DMS79 (cell line): ENCODE results near the gene CAPNS2.

Source experiments
- DNase-seq: peaks from one replicate; lab custom pipeline; 2025; lab: John Stamatoyannopoulos, UW

The CAPNS2 gene

DNA sequence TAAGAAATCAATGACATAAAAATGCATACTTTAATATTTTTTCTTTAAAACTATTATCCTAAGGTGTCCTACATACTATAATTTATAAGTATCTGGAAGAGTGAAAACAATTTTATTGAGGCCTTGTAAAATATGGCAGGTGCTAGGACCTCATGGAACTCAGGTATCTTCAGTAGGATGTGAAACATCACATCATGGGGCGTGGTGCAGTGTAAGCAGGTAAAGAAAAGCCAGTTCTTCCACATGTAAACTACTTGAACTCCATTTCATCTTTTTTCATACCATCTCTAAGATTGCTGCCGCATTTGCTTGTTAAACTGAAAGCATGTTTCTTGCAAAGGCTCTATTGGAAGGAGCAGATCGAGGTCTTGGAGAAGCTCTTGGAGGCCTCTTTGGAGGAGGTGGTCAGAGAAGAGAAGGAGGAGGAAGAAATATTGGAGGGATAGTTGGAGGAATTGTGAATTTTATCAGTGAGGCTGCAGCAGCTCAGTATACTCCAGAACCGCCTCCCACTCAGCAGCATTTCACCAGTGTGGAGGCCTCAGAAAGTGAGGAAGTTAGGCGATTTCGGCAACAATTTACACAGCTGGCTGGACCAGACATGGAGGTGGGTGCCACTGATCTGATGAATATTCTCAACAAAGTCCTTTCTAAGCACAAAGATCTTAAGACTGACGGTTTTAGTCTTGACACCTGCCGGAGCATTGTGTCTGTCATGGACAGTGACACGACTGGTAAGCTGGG is at the start of gene CAPNS2:
TSS of gene CAPNS2 (plus strand) at position 253 of the 744 bp plus-strand sequence. CDS start at position 326, 73 bp downstream.
- DNase-seq, result no peak

DNA sequence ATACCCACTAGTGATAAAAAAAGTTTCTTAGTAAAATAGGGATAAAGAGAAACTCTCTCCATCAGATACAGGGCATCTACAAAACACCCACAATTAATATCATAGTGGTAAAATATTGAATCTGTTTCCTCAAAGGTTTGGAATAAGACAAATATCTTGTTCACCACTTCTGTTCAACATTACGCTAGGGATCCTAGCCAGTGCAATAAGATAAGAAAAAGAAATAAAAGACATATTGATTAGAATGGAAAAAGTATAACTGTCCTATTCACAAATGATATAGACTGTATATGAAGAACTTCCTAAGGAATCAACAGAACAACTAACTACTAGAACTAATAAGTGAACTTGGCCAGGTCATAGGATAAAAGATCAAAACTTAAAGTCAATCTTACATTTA is 44.7 kb upstream of the CAPNS2 start:
- no peak for DNase-seq

DNA sequence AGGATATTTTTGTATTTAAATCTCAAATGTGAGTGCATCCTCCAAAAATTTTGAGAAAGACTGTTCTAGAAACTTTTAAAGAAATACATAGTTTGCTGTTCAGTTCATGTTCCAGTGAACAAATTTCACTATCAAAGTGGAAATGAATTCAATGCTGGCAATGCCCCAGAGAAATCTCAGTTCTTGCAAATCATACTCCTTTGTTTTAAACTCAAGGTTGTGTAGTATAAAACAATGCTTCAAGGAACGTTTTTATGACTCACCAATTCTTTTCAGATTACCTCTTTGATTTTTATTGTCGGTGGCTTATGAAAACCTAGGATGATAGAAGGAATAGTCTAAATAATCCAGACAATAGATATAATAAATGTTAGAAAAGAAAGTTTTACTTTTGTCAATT is 40.0 kb upstream of the CAPNS2 start:
- DNase-seq, result no peak

DNA sequence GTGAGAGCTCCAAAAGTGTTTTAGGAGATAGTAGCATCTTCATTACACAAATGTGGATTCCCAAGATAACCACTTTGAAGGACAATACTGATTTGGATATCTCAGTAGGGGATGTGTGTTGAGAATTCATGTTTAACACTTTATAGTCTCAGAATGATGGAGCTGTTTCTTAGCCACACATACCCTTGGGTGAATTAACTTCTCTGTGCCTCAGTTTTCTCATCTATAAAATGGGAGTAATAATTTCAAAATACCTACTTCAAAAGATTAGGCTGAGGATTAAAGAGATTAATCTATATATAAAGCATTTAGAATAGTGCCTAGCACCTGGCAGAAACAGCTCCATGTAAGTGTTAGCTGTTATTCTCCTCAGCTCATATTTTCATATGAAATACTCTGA is 38.6 kb upstream of the CAPNS2 start:
- no peak for DNase-seq

DNA sequence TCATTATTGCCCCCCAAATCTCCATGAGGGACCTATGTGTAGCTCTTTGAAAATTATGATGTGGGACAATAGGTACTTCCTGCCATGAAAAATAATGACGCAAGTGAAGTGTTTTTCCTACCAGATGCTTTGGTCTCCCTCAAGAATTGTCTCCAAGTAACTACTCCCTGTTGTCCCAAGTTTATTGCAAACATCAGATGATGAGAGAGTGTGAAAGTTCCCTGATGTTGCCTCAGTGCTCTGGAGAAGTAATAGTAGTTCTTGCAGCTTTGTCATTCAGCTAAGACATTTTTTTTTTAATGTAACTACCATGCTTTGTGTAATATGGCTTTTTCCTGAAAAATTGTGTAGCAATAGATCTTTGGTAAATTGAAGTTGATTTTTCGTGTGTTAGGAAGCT is 37.5 kb upstream of the CAPNS2 start:
- DNase-seq, result no peak

DNA sequence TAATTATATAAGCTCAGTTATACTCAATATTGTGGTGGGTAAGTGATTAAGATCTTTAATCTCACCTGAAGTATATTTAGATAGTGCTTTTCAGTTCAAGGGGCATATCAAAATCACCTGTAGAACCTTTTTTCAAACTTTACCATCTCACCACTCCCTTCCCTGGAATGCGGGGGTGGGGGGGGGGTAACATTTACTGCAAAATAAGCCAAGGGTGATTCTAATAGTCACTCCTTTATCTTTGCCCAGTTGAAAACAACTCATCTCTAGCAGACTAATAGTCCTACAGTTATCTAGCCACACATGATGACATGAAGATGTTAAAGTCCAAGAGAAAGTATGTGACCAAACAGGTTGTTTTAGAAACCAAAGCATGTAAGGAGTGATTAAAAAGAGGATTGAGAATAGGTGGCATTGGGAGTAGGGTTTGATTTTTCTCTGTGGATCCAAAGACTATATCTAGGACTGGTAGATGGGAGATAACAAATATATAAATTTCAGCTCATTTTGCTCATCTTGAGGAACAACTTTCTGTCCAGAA is 36.1 kb upstream of the CAPNS2 start:
- DNase-seq, result no peak

DNA sequence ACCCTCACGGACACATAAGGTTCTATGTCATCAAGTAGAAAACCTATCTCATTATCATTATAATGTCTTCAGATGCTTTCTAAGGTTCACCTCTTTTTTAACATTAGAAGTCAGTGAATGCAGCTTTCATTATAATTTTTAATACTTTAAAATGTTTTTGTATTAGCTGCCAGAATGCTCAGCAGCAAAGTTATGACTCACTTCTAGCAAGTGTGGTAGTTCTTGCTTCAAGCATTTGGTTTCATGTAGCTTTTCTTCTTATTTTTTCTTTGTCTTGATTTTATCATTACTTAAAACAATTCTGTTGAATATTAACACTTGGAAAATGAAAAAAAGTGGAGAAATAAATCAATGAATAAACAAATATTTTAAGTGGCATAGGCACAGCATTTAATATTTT is 34.3 kb upstream of the CAPNS2 start:
- no peak for DNase-seq

DNA sequence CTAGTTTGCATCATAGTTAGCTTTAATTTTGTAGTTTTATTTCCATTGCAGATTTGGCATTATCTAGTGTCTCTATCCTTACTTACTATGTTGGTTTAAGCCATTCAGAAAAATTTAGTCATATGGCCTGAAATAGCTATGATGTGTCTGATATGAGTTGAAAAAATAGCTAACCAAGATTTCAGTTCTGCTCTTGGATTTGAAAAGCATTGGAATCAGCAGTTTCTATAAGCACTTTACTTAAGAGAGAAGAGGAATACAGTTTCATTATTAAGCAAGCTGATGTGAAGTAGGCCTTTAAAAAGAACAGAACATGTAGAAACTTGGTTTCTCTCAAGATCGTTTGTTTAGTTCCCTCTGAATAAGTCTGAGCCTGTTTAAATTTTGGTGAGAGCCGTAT is 31.7 kb upstream of the CAPNS2 start:
- DNase-seq, result peak; percentile 30

DNA sequence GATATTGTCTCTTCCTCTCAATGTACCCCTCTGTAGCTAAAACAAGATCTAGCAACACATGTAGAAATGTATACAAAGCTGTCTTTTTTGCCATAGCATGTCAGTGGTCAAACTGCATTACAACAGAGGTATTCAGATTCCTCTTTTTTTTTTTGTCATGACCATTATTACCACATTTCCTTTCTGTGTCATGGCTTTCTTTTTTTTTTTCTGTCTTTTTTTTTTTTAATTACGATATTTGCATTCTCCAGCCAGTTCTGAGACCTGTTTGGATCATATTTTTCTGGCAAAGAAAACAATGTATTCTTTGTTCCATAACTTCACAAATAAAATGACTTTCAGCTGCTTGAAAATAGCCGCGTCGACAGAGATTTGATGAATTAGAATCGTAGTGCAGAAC is 27.4 kb upstream of the CAPNS2 start:
- no peak for DNase-seq

DNA sequence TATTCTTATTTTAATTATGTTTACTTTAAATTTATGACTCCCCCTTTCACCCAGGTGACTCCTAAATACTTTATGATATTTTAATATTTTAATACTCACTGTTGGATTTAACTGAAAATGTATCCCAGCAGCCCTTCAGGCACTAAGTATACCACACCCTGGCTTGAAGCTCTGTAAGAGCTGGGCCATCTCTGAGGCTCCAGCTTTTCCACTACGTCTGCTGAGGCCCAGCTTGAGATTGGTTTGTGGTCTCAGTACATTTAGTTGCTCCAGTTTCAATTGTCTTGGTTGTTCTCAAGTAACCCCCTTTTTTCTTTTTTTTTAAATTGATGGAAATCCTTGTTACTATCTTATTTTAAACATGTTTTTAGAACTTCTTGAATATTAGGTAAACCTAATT is 27.0 kb upstream of the CAPNS2 start:
- DNase-seq, result no peak

DNA sequence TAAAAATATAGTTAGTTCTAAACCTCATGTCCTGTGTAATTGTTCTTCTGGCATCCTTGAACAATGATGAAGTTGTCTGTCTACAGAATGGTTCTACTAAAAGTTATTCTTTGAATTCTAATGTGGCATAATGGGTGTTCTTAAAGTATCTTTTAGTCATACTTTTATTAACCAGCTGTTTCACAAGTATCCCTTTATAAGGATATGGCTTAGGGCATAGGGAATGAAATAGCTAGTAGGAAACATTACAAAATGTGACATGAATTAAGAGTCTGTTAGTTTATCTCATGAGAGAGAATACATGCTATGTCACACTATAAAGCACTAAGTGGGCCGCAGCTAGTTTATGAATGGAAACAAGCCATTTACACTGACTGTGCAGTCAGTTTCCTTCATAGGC is 26.3 kb upstream of the CAPNS2 start:
- DNase-seq, result no peak

DNA sequence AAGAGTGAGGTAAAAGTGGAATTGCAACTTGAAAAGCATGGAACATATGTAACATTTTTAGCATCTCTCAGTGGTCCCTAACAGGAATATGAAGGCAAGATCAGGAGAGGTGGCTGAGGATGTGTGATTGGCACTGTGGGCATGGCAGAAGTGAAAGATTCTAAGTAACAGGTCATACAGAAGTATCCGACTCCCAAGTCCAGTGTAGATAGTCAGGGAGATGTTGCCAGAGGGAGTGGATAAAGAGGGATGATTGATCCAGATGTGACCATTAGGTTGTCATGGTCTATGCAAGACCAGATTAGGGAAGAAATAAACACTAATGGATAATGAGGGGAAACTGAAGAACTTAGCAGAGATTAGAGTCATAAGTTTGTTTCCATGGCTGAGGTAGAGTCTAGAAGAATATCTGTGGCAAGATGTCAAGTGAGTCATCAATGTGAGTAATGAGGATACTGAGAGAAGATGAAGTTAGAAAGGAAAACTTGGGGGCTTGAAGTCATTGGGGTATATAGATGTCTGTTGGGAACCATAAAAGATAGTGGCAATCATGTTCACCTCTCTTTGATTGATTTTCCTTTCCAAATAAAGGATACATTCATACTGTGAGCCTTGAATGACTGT is 23.9 kb upstream of the CAPNS2 start:
- DNase-seq, result no peak

DNA sequence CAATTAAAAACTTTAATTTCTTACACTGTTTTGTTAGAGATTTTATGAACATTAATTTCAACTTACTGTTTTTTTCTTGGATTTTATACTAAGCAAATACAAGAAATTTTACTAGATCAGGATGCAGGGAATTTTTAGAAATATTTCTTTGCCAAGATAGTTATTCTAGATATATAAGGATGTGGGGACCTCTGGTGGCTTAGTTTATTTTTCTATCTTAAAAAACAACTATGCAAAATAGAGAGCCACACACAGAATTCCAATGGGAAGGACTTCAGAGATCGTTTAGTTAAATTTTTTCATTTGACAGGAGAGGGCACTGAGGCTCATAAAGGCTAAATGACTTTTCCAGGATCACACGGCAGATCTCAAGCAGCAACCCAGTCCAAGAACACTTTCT is 23.0 kb upstream of the CAPNS2 start:
- DNase-seq, result no peak

DNA sequence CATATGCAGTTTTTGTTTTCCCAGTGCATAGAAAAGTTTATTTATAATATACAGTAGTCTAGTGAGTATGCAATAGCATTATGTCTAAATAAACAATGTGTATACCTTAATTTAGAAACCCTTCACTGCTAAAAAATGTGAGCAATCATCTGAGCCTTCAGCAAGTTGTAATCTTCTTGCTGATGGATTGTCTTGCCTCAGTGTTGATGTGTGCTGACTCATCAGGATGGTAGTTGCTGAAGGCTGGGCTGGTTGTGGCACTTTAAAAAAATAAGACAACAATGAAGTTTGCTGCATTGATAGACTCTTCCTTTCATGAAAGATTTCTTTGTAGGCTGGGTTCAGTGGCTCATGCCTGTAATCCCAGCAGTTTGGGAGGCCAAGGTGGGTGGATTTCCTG is 13.9 kb upstream of the CAPNS2 start:
- no peak for DNase-seq

DNA sequence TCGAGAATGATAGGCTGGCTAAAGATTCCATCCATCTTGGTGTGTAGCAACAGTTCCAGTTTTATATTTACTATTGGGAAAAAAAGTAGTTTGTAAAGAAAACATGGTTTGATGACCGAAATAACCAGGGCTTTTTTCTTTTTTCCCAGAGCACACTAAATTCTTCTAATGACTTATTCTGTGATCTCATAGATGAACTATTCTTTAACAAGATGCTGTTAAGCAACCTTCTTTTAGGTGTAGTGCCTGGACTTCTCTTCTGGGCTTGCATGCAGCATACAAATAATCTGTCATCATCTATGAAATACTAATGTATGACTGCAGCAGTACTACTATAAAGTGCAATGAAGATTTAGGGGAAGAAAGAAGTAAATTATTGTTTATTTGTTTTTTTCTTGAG is 11.0 kb upstream of the CAPNS2 start:
- DNase-seq, result no peak

DNA sequence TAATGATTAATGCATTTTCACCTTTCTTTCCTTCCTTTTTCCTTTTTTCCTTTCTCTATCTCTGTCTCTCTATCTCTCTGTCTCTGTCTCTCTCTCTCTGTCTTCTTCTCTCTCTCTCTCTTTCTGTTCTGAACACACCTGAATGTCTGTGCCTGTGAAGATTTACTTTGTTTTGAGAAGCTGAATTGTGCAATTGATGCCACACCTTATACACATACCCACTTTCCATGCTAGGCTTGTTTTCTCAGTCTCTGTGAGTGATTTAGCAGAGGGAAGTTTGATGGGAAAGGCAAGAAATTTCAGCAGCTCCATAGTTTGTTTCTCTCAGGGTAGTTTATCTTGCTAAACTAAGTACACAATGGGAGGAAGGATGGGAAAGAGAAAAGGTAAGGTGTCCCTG is 9.3 kb upstream of the CAPNS2 start:
- no peak for DNase-seq

DNA sequence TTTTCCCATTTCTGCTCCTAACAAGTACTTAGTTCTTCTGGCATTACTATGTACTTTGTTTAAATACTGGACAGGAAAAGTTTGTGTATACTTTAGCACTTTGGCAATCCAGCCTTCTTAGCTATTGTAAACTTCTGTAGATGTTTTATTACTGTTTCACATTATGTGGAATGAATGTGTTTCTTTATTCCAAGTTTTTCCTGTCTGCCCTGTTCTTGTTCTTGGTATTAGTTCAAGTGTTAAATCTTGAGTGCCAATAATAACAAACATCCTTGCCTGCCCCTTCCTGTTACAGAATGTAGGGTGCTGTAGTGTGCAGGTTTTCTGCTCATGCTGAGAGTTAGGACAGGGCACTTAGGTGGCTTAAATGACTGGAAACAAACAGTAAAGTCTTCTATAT is 7.3 kb upstream of the CAPNS2 start:
- no peak for DNase-seq

DNA sequence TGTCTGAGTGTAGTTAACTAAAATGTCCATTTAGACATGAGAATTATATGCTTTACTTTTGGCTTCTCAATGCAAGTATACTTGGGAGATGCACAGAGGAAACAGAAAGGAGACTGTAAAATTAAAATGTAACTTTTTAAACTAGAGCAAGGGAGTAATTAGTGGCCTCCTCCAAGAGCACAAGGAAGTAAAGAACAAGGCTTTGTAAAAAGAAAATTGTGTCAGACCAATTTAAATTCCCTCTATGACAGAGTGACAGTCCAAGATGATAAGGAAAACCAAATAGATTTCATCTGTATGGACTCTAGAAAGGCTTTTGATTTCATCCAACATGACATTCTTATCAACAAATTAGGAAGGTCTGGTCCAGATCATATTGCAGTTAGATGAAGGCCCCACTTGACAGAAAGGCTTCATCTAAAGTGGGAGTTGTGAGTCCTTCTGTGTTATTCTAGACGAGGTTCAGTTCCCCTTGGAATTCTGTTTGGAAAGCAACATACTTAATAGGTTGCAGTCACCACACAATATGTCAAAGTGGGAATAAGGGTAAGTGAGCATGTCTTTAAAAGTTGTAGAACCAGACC is 6.5 kb upstream of the CAPNS2 start:
- no peak for DNase-seq

DNA sequence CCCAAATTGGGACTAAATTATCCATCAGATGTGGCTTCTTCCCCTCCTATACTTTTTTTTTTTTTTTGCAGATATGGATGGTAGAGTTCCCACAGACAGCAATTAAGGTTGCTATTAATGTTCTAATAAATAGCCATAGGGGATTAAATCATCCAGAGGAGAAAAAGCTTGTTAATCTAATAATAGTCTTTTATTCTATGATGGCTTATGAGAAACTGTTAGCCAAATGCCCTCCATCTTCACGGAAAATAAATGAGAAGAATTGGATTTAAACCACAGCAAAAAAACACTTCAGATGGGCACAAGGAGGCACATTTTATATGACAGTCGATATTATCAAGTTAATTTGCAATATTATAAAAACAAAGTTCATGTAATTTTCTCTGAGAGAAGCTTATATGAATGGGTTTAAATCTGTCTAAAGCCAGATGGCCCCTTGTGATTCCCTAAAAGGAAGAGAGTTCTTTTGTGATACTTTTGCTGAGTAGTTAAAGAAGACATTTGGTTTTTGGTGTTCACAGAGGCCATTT is 5.1 kb upstream of the CAPNS2 start:
- DNase-seq, result no peak

DNA sequence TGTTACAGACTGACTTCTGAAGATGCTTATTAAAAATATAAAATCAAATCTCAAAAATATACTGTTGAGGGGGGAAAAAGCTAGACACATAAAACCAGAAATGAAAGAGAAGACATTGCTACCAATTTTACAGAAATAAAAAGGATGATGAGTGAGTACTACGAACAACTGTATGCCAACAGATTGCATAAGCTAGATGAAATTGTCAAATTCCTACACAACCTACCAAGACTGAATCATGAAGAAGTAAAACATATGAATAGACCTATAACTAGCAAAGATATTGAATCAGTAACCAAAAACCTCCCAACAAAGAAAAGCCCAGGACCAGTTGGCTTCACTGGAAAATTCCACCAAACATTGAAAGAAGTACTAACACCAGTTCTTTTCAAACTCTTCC is 3.5 kb upstream of the CAPNS2 start:
- no peak for DNase-seq

DNA sequence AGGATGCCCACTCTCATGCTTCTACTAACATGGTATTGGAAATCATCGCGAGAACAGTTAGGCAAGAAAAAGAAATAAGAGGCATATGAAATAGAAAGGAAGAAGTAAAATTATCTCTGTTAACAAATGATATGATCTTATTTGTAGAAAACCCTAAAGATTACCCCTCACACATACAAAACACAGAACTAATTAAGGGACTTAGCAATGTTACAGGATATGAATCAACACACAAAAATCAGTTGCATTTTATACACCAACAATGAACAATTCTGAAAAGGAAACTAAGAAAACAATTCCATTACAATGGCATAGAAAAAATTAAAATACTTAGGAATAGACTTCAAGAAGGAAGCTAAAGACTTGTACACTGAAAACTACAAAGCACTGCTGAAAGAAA is 2.7 kb upstream of the CAPNS2 start:
- no peak for DNase-seq

DNA sequence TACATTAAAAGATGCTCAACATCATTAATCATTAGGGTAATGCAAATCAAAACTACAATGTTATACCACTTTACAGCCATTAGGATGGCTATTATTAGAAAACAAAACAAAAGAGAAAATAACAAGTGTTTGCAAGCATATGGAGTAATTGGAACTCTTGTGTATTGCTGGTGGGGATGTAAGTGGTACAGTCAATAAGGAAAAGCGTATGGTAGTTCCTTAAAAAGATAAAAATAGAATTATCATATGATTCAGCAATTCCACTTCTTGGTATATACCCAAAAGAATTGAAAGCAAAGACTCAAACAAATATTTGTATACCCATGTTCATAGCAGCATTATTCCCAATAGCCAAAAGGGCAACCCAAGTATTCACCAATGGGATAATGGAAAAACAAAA is 1.4 kb upstream of the CAPNS2 start:
- DNase-seq, result no peak

DNA sequence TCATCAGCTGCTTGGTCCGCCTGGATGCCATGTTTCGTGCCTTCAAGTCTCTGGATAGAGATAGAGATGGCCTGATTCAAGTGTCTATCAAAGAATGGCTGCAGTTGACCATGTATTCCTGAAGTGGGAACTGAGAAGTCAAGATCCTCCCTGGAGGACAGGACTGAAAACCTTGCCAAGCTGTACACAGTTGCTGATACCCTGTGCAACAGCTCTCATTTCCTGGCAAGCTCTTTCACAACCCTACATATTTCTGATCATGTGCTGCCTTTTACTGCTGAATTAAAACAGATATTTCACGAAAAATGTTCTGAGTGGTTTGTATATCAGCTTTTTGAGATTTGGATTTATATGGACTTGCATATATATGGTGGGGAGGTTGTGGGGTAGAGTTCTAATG is 898 bp downstream of the CAPNS2 start:
- DNase-seq, result no peak
